ENCODE data around the gene LSM10.

Gene LSM10

GRCh38 chr1:36386265-36387140, 11.2 kb downstream of the LSM10 start:
- DNase-seq = peak; percentile 99
- in situ Hi-C loops (cut with HindIII; ENCODE audit: low pct_ligation_motif_present, low pct_unique_long_range_greater_than_20kb, low sequenced_read_pairs) = no loop called here

DNA sequence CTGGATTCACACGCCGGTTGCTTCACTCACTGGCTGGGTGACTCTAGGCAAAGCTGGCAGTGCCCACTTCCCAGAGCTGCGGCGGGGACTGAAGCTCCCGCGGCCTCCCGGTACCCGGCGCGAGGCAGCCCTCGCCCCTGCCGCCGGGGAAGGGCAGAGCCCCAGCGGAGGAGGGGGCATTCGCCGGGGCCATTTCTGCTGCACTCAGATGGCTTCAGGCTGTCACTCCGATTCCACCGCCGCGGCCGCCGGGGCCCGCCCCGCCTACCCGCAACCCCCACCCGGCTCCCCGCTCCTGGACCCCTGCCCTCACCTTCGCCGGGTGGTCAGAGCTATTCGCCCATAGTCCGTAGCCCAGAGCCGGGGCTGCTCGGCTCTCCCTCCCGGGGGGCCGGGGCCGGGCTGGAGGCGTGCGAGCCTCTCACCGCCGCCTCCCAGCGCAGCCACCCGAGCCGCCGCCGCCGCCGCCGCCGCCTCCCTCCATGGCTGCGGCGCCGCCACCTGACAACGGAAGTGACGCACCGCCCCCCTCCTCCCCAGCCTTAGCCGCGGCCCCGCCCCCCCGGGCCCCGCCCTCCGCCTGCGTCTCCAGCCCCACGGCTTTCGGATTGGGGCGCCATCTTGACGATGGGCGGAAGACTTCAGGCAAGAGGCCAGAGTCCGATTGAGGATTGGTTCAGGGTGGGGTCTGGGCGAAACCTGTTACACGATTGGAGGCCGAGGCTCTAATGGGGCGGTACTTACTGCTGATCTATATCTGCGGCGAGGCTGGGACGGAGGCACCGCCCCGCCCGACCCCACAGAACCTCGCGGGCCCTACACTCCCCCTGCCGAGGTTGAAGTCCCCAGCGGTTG, 12.1 kb downstream of the LSM10 start, which contains the start of gene STK40:
Gene STK40, minus strand, starts transcription at position 515 of the 855 bp plus-strand sequence. CDS start 24,592 bp downstream, outside the sequence.
- in situ Hi-C loops (cut with HindIII; ENCODE audit: low pct_ligation_motif_present, low pct_unique_long_range_greater_than_20kb, low sequenced_read_pairs) = no loop called here
- peak; percentile 98 for DNase-seq

DNA sequence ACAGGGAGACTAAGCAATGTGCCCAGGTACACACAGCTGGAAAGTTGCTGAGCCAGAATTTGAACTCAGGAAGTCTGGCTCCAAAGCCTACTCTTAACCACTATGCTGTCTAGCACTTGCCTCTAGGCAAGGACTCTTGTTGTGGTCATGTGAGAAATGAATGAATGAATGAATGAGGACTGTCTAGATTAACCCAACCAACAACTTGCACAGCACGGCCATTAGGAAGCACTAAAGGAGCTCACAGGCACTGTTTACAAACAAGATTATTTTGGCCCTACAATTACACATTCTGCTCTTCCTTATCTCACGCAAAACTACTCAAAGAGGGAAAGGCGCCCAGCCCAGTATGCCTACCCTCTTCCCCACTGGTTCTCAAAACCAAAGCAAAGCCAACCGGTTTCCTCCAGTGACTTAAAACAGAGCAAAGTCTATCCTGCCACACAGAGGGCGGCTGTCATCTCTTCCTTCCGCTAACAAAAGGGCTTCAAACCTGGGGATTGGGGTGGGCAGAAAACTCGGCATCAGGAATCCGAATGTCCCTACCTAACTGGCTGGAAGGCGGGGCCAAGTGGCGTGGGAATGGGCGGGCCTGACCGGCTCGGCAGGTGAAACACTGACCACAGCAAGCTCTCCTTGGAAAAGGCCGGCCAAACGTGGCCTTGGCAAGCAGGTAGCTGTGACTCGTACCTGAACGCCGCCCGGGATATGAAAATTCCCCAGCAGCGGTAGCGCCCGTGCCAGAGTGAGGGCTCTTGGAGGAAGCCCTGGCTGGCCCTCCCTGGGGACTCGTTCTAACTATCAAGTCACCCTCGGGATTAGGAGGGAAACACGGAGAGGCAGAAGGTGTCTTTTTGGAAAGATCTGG, 12.9 kb downstream of the LSM10 start:
- DNase-seq = peak; percentile 21

GRCh38 chr1:36383240-36383639, 14.5 kb downstream of the LSM10 start:
- no peak for DNase-seq
- in situ Hi-C loops (cut with HindIII; ENCODE audit: low pct_ligation_motif_present, low pct_unique_long_range_greater_than_20kb, low sequenced_read_pairs) = no loop called here

More for the DNA sequence above, 12.9 kb downstream of the LSM10 start:
- in situ Hi-C loops (cut with HindIII; ENCODE audit: low pct_ligation_motif_present, low pct_unique_long_range_greater_than_20kb, low sequenced_read_pairs) = no loop called here

GRCh38 chr1:36382669-36383068, 15.0 kb downstream of the LSM10 start:
- DNase-seq = no peak
- in situ Hi-C loops (cut with HindIII; ENCODE audit: low pct_ligation_motif_present, low pct_unique_long_range_greater_than_20kb, low sequenced_read_pairs) = no loop called here

GRCh38 chr1:36382231-36382630, 15.5 kb downstream of the LSM10 start:
- no peak for DNase-seq
- in situ Hi-C loops (cut with HindIII; ENCODE audit: low pct_ligation_motif_present, low pct_unique_long_range_greater_than_20kb, low sequenced_read_pairs) = no loop called here

DNA sequence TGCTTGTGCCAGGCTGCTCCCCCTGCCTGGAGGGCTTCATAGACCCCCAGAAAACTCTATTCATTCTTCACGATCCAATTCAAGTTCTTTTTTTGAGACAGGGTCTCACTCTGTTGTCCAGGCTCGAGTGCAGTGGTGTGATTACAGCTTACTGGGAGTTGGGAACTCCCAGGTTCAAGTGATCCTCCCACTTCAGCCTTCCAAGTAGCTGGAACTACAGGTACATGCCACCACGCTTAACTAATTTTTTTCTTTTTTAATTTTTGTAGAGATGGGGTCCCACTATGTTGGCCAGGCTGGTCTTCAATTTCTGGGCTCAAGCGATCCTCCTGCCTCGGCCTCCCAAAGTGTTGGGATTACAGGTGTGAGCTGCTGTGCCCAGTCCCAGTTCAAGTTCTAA, 16.3 kb downstream of the LSM10 start:
- in situ Hi-C loops (cut with HindIII; ENCODE audit: low pct_ligation_motif_present, low pct_unique_long_range_greater_than_20kb, low sequenced_read_pairs) = no loop called here
- no peak for DNase-seq

DNA sequence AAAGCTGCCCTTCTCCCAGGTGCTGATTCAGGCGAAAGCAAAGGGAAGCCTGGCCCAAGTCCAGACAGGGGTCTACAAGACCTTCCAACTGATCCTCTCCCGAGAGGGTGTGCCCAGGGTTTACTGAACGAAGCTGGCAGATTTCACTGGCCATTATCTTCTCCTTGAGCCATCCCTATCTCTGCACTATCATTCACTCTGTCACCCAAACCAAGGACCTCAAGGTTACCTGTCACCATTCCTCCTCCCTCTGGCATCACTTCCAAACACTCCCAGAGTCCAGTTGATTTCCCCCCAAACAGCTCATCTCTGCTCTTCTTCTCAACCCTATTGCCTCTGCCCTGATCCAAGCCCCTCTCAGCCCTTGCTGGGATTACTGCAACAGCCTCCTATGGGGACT, 16.9 kb downstream of the LSM10 start:
- in situ Hi-C loops (cut with HindIII; ENCODE audit: low pct_ligation_motif_present, low pct_unique_long_range_greater_than_20kb, low sequenced_read_pairs) = no loop called here
- no peak for DNase-seq

DNA sequence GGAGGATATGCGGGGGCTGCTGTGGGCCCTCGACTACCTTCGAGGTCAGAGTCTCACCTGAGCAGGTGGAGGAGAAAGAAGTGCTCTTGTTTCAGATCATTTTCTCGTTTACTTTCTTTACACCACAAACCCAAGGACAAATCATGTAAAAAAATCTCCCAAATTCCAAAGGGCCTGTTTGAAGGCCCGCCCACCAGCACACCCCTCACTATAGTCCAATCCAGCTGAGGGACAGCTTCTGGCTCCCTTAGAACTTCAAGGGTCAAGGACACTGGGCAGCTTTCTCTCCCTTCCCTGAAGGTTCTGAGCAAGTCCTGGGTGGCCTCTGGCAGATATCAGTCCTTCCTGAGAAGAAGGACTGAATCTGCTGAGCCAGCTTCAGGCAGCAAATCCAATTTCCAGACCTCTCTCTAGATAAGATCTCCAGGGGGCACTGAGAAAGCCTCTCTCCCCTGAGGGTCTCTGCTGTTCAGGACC, 17.5 kb downstream of the LSM10 start:
- in situ Hi-C loops (cut with HindIII; ENCODE audit: low pct_ligation_motif_present, low pct_unique_long_range_greater_than_20kb, low sequenced_read_pairs) = no loop called here
- no peak for DNase-seq

- no peak for DNase-seq
- in situ Hi-C loops (cut with HindIII; ENCODE audit: low pct_ligation_motif_present, low pct_unique_long_range_greater_than_20kb, low sequenced_read_pairs) = no loop called here
Observed at GRCh38 chr1:36377791-36378492, 19.8 kb downstream of the LSM10 start.

DNA sequence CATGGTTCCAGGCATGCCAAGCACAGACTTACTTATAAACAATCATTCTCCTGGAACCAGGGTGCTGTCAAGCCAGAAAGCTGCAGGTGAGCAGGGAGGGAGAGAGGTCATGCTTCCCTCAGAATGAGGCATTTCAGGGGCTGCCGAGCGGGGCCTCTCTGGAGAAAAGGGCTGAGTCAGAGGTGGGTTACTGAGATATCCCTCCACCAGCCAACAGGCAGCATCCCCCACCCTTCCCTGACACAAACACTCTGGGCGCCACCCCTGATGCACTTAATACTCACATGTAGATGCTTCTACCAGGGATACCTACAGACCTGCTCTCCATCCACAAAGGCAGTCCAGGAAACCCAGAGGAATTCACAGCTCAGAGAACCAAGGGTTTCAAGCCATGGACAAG, 25.1 kb downstream of the LSM10 start:
- in situ Hi-C loops (cut with HindIII; ENCODE audit: low pct_ligation_motif_present, low pct_unique_long_range_greater_than_20kb, low sequenced_read_pairs) = no loop called here

GRCh38 chr1:36369061-36369861, 28.4 kb downstream of the LSM10 start:
- in situ Hi-C loops (cut with HindIII; ENCODE audit: low pct_ligation_motif_present, low pct_unique_long_range_greater_than_20kb, low sequenced_read_pairs) = no loop called here

More for the DNA sequence above, 25.1 kb downstream of the LSM10 start:
- no peak for DNase-seq

GRCh38 chr1:36367798-36368197, 29.9 kb downstream of the LSM10 start:
- in situ Hi-C loops (cut with HindIII; ENCODE audit: low pct_ligation_motif_present, low pct_unique_long_range_greater_than_20kb, low sequenced_read_pairs) = no loop called here
- no peak for DNase-seq

More at GRCh38 chr1:36369061-36369861, 28.4 kb downstream of the LSM10 start:
- DNase-seq = peak; percentile 66

DNA sequence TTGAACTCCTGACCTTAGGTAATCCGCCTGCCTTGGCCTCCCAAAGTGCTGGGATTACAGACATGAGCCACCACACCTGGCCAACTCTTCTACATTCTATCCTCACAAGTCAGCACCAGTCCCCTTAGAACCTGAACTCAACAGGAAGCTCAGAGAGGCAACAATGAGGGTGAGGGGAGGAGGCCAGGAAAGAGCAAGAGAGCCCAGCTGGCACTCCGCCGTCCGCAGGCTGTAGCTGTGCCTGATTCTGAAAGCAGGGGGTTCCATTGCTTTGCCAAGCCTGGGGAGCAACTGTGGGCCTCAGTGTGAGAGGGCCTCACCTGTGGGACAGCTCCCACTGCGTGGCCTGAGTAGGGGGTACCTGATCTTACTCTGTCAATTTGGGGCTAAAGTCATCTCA, 30.6 kb downstream of the LSM10 start:
- no peak for DNase-seq
- in situ Hi-C loops (cut with HindIII; ENCODE audit: low pct_ligation_motif_present, low pct_unique_long_range_greater_than_20kb, low sequenced_read_pairs) = no loop called here

DNA sequence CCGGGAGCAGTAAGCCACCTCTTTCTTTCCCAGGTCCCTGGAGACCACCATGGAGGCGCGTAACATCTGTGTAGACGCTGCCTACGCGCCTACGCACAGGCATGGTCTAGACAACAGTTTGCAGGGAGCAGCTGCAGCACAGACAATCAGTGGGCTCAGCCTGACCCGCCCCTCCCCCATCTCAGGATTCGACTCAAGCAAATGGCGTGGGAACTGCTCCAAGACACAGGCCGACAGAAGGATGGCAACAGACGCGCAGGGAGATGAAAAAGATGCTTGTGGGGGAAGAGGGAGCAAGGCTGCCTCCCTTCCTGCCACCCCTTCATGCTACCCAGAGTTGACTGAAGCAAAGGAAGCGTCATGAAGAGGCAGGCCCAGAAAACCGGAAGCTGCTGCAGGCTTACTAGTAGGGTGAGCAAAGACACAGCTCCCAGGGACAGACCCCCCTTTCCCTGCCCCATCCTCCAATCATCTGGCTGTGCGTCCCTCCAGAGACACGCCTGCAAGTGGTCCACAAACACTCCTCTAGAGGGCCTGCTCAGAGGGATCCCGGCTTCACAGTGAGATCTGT, 31.5 kb downstream of the LSM10 start:
- in situ Hi-C loops (cut with HindIII; ENCODE audit: low pct_ligation_motif_present, low pct_unique_long_range_greater_than_20kb, low sequenced_read_pairs) = no loop called here
- DNase-seq = no peak

DNA sequence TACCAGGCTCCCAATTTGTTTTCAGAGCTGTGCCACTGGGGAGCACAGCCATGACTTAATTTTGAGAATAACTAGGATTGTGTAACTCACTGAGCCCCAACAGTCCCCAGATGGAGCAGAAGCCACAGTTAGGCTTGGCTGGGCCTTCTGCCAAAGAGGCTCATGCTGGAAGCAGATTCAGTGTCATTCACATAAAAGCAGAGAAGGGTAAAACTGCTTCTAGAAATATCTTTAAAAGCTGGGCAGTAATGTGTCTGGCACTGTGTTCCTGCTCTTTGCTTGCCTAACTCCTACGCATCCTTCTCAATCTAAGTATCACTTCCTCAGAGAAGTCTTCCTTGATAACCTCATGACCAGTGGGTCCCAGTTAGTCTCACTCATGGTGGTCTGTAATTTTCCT, 32.3 kb downstream of the LSM10 start:
- in situ Hi-C loops (cut with HindIII; ENCODE audit: low pct_ligation_motif_present, low pct_unique_long_range_greater_than_20kb, low sequenced_read_pairs) = no loop called here
- DNase-seq = no peak
